A673 (cell line): Measurements from ENCODE around the gene AKR7A2. TPM values are rescaled to one million over a fixed set of nuclear protein-coding genes. Genes with fewer than 3 reads are reported as not detected.

Experiments used
- Bru-seq: library from RNA; stranded (reverse); fragments of 400-500 nt; gene quantifications from one replicate; lab custom pipeline; 2021; lab: Mats Ljungman, UMichigan
- BruChase-seq, 2 experiments: library from RNA; stranded (reverse); fragments of 400-500 nt; gene quantifications; one replicate each; lab custom pipeline; 2021; lab: Mats Ljungman, UMichigan
- BruUV-seq: library from RNA; stranded (reverse); fragments of 400-500 nt; replicated peaks from 2 replicates; lab custom pipeline; 2021; lab: Mats Ljungman, UMichigan
- CTCF ChIA-PET: fragments of 300-600 bp; sonication (Branson Sonifier 250); formaldehyde crosslinking; loops from one replicate; lab custom pipeline; 2022; ENCODE audit warnings: antibody characterized with exemption; lab: Charles Lee
- POLR2A ChIA-PET: fragments of 300-600 bp; sonication (Branson Sonifier 250); formaldehyde crosslinking; loops from one replicate; lab custom pipeline; 2022; ENCODE audit warnings: antibody characterized with exemption; ENCODE audit not compliant: low non-redundant PET; lab: Charles Lee
- DNase-seq: peaks from one replicate; pipeline ENCODE4 v3.0.0-alpha.2; 2015; ENCODE audit warnings: low spot score
- H3K27ac ChIP-seq: fragments of 200-600 bp; sonication (generic); 2 replicates; pipeline ENCODE4 v1.5.1; 2016; ENCODE audit warnings: mixed run types, low read depth, mild to moderate bottlenecking, mixed read lengths, antibody characterized with exemption, low read length; ENCODE audit not compliant: poor library complexity, severe bottlenecking
- H3K27me3 ChIP-seq: fragments of 200-600 bp; sonication (generic); replicated peaks from 2 replicates; pipeline ENCODE4 v1.6.1; 2017; ENCODE audit warnings: mixed run types, low read depth, mild to moderate bottlenecking, mixed read lengths, antibody characterized with exemption, low read length; ENCODE audit not compliant: insufficient read depth, poor library complexity
- H3K36me3 ChIP-seq: fragments of 200-600 bp; sonication (generic); 2 replicates; pipeline ENCODE4 v1.6.1; 2016; ENCODE audit warnings: mixed run types, mild to moderate bottlenecking, mixed read lengths, antibody characterized with exemption, low read length; ENCODE audit not compliant: insufficient read depth, poor library complexity, severe bottlenecking
- H3K4me1 ChIP-seq: fragments of 200-600 bp; sonication (generic); 2 replicates; pipeline ENCODE4 v1.6.1; 2017; ENCODE audit warnings: mixed run types, mild to moderate bottlenecking, mixed read lengths, antibody characterized with exemption, low read length; ENCODE audit not compliant: insufficient read depth, poor library complexity, severe bottlenecking
- H3K4me3 ChIP-seq: fragments of 200-600 bp; sonication (generic); 2 replicates; pipeline ENCODE4 v1.5.1; 2016; ENCODE audit warnings: low read depth, mixed run types, mild to moderate bottlenecking, mixed read lengths, low read length; ENCODE audit not compliant: poor library complexity, severe bottlenecking
- H3K9me3 ChIP-seq: fragments of 200-600 bp; sonication (generic); 2 replicates; pipeline ENCODE4 v1.6.1; 2016; ENCODE audit warnings: mixed run types, low read depth, mild to moderate bottlenecking, mixed read lengths, antibody characterized with exemption, low read length; ENCODE audit not compliant: poor library complexity, severe bottlenecking
- EZH2 ChIP-seq: fragments of 200-600 bp; sonication (generic); IDR thresholded peaks from 2 replicates; pipeline ENCODE4 v1.6.1; 2017; ENCODE audit warnings: borderline replicate concordance, low read depth, mild to moderate bottlenecking, mixed read lengths, antibody characterized with exemption, low read length; ENCODE audit not compliant: poor library complexity, severe bottlenecking
- intact Hi-C: fragments of 100-400 bp; cut with micrococcal nuclease; formaldehyde crosslinking; loops from one replicate; pipeline ENCODE4 v1.10.0; 2022; ENCODE audit not compliant: unreplicated experiment
- long read RNA-seq: library from polyadenylated mRNA; stranded (forward); transcript quantifications from one replicate; pipeline ENCODE4 v2.0.0, GENCODE V29; 2022
- total RNA-seq: library from RNA; stranded (reverse); gene quantifications from 2 replicates; pipeline ENCODE4 v1.2.3, GENCODE V29; 2021
- TF ChIP-seq, protein P1 (sequence below): fragments of 300-800, 200-600 bp; sonication (generic); conservative IDR thresholded peaks from 2 replicates; pipeline ENCODE4 v1.5.1; 2017; ENCODE audit warnings: low read depth, mild to moderate bottlenecking, antibody characterized with exemption, low read length, moderate library complexity, mixed read lengths

Gene AKR7A2
- total RNA-seq (57.2 and 61.5 TPM in 2 replicates), Bru-seq, nascent RNA (percentile 74 among the genes with signal in this experiment), BruChase-seq, experiment 1, labeled RNA remaining after a 2-hour chase (percentile 71 among the genes with signal in this experiment), BruChase-seq, experiment 2, labeled RNA remaining after a 6-hour chase (percentile 77 among the genes with signal in this experiment)
- long read RNA-seq, transcript AKR7A2-201 (7 exons, 1,362 nt): major isoform, 77 of 84 reads
- long read RNA-seq, partial matches to known transcripts: 1 of 84 reads
- long read RNA-seq, other reads (novel, unspliced or antisense): 4 of 84 reads

DNA sequence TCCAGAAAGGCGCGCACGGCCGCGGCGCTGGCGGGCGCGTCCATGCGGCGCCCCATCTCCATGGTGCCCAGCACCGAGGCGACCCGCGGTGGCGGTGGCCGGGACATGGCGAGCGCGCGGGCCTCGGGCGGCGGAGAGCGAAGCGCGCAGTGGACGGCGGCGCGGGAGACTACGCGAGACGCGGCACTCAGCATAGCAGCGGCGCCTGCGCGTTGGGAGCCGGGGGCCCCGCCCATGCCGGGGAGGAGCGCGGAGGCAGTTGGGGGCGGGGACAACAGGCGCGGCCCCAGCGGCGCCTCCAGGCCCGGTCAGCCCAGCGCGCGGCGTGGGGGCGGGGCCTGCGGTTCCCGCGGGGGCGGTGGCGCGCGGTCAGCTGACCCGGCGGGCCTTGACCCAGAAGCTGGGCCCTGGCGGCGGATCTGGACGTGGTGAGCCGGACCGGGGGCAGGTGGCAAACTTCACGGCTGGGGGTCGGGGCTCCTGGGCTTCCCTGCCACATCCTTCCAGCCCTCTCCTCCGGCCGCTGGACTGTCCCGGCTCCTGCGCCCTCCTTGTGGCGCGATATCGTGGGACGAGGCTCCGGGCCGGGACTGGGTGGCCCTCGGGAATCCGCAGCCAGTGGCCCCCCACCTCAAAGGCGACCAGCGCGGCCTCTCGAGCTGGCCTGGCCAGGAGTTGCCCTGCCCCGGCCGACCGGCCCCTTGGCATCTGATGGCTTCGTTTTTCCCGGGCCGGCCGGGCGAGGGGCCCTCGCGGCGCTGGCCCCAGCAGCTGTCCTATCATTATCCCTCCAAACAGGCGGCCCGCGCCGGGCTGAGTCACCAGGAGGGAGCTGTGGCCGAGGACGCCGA is at the start of gene AKR7A2, which contains the start of gene SLC66A1:
TSS of gene AKR7A2 (minus strand) at position 214 of the 851 bp plus-strand sequence. CDS start at position 194, 20 bp downstream.
TSS of gene SLC66A1 (plus strand) at position 396 of the 851 bp plus-strand sequence. CDS start 5,352 bp downstream, outside the sequence.
- TF ChIP-seq EZH2: no peak
- TF ChIP-seq, protein P1, sequence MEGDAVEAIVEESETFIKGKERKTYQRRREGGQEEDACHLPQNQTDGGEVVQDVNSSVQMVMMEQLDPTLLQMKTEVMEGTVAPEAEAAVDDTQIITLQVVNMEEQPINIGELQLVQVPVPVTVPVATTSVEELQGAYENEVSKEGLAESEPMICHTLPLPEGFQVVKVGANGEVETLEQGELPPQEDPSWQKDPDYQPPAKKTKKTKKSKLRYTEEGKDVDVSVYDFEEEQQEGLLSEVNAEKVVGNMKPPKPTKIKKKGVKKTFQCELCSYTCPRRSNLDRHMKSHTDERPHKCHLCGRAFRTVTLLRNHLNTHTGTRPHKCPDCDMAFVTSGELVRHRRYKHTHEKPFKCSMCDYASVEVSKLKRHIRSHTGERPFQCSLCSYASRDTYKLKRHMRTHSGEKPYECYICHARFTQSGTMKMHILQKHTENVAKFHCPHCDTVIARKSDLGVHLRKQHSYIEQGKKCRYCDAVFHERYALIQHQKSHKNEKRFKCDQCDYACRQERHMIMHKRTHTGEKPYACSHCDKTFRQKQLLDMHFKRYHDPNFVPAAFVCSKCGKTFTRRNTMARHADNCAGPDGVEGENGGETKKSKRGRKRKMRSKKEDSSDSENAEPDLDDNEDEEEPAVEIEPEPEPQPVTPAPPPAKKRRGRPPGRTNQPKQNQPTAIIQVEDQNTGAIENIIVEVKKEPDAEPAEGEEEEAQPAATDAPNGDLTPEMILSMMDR: no peak
- no peaks in the 10 kb centered on the region for H3K9me3 ChIP-seq
- H3K27me3 ChIP-seq: no peaks in the 10 kb centered on the region
- no TSS peak for BruUV-seq
- peaks cover 12% of the 10 kb centered on the region for H3K36me3 ChIP-seq
- H3K4me3 ChIP-seq: peak within 1 kb of the TSS; percentile 85
- ChIA-PET CTCF (interaction anchor here (0.6 kb wide), 1 partner anchor 342 kb away, joined by 3 read pairs; no protein-coding TSS in a partner anchor), POLR2A (no interaction called here)
- peak; percentile 93 for DNase-seq
- intact Hi-C loops: loop anchor here (2.0 kb wide), 1 partner anchor 61 kb away; the partner anchor contains the start of genes EMC1 and MRTO4
- H3K4me1 ChIP-seq: peaks cover 7% of the 10 kb centered on the region
- H3K27ac ChIP-seq: peak within 1 kb of the TSS; percentile 78

DNA sequence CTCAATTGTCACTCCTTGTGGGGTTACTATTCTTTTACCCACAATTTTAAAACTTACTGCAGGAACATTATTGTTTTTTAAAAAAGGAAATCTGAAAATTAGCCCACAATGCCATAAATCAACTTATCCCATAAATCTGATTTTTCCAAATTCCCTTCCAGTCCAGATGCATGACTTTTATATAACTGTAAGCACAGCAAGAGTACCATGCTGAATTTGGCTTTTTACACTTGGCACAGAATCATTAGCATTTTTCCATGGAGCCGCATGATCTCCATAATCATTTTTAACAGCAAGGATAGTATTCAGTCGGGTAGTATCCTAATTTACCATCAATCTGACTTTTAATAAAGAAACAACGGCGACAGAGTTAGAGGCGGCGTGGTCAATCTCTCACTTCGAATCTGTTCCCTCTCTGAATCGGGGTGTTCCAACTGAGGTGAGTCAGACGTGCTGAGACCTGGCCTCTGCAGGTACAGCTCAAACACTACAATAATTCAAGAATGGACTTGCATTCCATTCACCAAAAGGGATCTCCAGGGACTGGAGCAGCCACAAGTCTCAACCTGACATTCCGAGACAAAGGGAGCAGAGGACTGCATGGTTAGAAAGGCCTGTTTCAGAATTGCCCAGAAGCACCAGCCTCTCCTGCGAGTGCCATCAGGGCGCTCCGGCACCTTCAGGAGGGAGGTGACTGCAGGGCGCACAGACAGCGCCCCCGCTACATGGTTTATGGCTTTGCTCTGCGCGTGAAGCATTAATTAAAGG is 49.1 kb upstream of the AKR7A2 start:
- Histone ChIP-seq H3K27ac (no peak overlapping the region), H3K9me3 (no peaks in the 10 kb centered on the region), H3K36me3 (peaks cover 6% of the 10 kb centered on the region), H3K27me3 (no peaks in the 10 kb centered on the region), H3K4me1 (no peaks in the 10 kb centered on the region), H3K4me3 (no peak overlapping the region)
- no TSS peak for BruUV-seq
- no peak for DNase-seq
- ChIA-PET CTCF (no interaction called here), POLR2A (no interaction called here)
- TF ChIP-seq, protein P1: no peak
- no peak for TF ChIP-seq EZH2
- intact Hi-C loops: no loop called here

DNA sequence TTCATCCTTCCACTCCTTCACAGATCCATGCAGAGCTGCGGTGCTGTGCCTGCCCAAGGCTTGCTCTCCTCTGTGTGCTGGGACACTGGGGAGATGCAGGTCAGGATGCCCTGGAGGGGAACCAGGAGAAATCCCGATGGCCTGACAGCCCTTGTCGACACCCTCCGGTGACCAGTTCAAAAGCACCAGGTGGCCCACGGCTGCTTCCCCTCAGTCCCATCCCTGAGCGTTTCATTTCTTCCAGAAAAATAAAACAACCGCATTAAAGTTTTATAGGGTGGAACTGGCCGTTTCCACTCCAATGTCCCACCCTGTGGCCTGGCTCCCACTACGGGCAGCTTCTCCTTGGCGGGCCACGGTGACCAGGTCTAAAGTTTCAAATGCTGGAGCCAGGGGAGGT is 48.5 kb upstream of the AKR7A2 start:
- no TSS peak for BruUV-seq
- TF ChIP-seq, protein P1: no peak
- no peak for TF ChIP-seq EZH2
- Histone ChIP-seq H3K9me3 (no peaks in the 10 kb centered on the region), H3K4me3 (no peak overlapping the region), H3K4me1 (no peaks in the 10 kb centered on the region), H3K27ac (no peak overlapping the region), H3K27me3 (no peaks in the 10 kb centered on the region), H3K36me3 (peaks cover 12% of the 10 kb centered on the region)
- DNase-seq: no peak
- ChIA-PET POLR2A (no interaction called here), CTCF (no interaction called here)
- intact Hi-C loops: no loop called here
